GM21390 (cell line): Measurements from ENCODE around the gene SEMA6A.
"Not testable (repeated sequence)": the region's sequence is repeated elsewhere in the genome, so short reads cannot be mapped to it uniquely, and the experiment has no call there.

Experiments used
- ATAC-seq: cut with Tn5 transposase; IDR thresholded peaks from one replicate; pipeline ENCODE4 v1.9.1; 2021; ENCODE audit not compliant: unreplicated experiment

Gene SEMA6A

DNA sequence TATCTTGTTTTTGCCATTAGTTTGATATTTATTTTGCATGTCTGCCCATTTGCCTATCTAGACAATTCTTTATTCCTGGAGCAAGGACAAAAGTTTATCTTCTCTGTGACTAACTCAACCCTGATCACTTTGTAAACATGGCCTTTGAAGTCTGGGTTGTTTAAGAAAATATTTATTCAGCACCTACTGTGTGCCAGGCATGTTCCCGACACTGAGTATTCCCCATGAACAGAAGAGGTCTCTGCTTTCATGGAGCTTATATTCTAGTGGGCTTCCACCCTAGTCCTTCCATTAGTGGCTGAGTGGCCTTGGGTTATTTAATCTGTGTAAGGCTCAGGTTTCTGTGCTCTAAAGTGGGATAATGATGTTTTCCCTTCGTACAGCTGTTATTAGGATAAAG is 49.7 kb downstream of the SEMA6A start:
- ATAC-seq: no peak

DNA sequence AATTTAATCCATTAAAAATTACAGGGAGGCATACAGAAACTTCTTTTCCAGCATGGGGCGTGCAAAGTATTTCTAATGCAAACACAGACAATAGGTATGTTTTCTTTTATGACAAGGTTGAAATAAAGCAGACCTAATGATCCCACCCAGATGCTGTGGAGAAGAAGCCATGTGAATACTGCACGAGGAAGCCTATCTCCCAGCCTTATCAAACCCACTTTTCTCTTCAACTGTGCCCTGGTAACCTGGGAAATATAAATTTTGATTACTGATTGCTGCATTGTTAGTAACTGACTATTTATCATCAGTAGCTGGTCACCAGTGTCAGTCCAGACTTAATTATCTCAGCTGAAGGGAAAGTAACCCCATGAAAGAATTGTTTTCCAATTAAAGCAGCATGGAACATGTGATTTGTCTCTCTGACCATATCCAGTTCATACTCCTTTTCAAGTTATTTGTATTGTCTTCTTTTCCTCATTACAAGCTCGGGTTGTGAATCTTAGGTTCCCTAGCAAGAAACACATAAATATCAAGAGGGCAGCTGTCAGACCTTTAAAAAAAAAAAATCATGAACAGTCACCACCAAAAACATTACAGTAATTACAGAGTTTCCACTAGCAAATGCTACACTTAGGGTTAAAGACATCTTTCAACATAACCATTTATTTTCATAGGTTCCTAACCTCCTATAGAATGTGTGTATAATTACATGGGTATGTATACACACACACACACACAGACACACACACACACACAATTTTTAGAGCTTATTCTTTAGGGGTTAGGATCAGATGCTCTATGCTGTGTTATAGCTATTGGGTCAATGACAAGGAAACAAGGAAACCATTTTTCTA is 50.3 kb downstream of the SEMA6A start:
- no peak for ATAC-seq

DNA sequence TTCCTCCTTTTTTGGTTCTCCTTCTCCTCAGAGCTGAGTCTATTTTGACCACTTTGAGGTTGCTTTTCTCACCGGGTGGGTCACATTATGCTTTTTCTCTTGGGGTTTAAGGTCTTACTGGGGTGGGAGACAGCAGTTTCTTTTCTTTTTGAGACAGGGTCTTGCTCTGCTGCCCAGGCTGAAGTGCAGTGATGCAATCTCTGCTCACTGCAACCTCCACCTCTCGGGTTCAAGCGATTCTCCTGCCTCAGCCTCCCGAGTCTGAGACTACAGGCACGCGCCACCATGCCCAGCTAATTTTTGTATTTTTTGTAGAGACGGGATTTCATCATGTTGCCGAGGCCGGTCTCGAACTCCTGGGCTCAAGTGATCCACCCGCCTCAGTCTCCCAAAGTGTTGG is 51.4 kb downstream of the SEMA6A start:
- not testable (repeated sequence) for ATAC-seq

DNA sequence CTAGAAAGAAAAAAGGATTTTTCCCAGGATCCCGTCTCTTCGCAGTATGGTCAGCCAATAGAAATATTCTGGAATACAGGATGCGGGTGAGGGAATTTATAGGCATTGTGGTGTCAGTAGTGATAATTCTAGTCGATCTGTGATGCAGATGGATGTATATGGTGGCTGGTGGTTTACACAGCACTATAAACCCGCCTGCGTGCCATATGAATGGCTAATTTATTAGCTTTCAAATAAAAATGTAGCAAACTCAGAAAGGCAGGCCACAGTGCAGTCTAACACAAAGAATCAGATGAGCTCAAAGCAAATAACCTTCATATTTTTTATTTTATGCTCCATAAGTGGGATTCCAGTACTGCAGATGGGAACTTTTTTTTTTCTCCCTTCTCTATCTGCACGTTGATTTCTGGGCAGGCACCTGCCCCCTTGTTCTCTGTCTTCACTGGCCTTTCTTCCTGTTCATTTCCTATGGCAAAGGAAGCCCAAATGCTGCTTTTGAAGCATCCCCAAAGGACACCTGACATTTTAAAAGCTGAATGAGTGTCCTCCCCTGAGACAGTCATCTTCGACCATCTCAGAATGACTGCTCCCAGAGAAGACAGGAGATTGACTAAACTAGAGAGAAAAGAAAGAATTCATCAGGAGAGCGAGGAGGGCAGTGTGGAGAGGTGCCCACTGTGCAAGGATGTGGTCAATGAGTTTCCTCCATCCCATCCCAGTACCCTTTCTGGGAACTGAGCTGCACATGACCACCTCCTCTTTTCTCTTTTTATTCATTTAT is 52.1 kb downstream of the SEMA6A start:
- ATAC-seq: no peak

DNA sequence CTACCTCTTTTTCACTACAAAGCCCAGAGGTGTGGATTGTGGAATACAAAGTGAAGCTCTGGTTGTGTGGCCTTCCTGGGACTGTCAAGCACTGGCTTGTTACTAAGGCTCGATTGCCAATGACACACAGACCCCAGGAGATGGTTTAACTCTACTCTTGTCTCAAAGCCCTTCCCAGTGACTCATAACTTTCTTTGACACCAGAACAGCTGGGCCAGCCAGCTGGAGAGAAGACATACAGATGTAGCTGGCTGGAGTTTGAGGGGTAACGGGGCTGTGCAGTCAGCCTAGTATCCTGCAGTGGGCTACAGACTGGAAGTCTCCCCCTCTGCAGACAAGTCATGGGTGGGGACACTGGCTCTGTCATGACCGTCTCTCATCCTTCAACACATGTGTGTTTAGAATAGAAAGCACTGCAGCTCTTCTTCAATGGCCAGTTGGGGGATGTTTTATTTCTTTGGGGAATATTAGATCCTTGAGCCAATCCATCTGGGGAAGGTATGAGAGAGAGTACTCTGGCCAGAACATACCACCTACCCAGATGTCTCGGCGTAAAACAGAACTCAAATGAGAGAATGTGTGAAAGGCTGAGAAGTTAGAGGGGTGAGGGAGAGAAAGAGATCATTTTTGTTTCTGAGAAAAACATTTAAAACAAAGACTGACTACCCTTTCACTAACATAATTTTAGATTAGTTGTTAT is 53.3 kb downstream of the SEMA6A start:
- ATAC-seq: no peak

DNA sequence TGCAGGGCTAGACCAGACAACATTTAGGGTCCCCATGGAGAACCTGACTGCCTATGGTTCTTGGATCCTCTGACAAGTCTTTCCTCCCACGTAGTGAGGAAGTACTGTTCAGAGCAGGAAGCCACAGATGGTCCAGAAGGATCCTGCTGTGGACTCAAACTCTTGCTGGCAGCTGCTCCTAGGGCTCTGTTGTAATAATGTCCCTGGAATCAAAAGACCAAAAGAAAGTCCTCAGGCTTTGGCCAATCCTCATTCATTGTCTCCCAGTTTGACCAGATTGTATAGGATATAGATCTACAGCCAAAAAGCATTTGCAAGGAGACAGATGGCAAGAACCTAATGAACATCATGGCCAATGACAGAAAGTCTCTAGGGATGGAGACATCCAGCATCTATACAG is 53.9 kb downstream of the SEMA6A start:
- no peak for ATAC-seq

DNA sequence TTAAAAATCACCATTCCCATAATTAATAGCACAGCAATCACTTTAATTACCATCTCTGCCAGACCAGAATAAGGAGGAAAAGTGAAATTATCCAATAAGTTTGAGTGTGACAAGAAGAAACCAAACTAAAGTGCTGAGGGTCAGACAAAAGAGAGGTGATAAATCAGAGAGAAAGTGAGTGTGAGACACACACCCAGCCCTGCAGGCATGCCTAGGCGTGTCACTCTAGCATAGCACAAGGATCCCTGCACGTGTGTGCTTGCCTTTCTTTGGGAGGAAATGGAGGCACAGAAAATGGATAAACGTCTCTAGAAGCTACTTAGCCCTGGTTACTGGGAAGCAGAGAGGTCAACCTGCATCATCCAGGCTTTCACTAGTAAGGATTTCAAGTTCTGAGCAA is 56.2 kb downstream of the SEMA6A start:
- no peak for ATAC-seq

DNA sequence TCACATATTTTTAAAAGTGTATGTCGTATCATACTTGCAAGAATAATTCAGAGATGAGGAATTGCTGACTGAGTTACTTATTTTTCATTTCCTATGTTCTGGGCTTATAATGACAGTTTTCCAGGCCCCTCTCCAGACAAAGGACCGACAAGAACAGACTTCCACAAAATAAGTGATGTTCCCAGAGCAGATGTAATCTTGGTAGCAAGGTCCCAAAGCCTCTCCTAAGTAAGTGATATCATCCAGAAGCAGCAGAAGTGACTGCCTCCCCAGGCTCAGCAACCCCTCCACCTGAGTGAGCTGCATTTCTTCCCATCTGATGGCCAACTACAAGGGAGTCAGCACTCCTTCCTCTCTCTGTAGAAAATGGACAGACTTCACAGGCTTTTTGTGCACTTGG is 57.1 kb downstream of the SEMA6A start:
- no peak for ATAC-seq

DNA sequence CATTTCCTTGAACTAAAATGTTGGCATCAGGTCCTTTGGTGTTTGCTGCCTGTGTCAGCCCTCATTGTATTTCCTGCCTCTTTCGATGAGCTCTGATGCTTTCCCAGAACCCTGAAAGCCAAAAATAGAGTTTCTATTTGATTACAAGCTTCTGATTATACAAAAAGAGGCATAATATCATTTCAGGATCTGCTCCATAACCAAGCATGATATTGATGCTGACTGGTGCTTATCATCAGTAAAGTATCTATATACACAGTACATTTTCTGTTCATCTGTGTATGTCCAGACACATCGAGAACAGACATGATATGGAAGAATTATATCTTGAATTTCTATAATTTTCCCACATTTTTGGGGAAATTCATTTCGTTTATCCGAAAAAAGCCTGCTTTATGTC is 58.6 kb downstream of the SEMA6A start:
- no peak for ATAC-seq

DNA sequence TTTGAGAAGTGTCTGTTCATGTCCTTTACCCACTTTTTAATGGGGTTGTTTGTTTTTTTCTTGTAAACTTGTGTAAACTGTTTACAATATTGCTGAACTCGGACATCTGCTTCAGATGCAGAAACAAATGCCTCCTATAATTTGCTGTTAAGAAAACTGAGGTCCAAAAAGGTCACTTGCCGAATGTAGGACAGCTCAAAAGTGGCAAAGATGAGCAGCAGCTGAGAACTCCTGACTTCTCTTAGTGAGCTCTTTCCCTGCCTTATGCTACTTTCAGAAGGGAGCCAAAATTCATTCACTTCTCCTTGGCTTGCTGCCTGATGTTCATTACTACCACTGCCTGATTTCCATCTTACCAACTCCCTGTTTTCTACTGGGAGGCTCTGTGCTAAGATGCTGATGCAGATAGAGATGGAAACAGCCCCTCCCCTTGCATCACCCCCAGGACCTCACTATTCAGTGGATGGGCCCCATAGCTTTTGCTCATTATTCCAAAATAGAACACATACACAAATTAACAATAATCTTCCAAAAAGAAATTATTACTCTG is 60.1 kb downstream of the SEMA6A start:
- no peak for ATAC-seq

DNA sequence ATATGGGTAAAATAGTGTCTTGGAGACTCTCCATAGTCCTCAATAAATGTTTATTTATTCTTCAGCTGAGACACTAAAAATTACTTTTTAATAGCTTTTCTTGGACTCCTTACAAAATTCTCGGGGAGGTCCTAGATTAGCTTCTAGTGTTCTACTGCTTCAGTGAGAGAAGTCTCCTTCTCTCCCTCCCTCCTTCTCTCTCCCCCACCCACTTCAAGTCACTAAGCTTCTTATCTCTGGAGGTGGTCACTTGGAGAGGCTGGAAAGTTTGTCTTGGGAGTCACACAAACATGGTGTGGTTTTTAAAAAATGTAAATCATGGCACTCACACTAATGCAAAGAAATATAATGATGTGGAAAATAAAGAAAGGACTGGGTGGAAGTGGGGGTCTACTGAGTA is 64.1 kb downstream of the SEMA6A start:
- no peak for ATAC-seq

DNA sequence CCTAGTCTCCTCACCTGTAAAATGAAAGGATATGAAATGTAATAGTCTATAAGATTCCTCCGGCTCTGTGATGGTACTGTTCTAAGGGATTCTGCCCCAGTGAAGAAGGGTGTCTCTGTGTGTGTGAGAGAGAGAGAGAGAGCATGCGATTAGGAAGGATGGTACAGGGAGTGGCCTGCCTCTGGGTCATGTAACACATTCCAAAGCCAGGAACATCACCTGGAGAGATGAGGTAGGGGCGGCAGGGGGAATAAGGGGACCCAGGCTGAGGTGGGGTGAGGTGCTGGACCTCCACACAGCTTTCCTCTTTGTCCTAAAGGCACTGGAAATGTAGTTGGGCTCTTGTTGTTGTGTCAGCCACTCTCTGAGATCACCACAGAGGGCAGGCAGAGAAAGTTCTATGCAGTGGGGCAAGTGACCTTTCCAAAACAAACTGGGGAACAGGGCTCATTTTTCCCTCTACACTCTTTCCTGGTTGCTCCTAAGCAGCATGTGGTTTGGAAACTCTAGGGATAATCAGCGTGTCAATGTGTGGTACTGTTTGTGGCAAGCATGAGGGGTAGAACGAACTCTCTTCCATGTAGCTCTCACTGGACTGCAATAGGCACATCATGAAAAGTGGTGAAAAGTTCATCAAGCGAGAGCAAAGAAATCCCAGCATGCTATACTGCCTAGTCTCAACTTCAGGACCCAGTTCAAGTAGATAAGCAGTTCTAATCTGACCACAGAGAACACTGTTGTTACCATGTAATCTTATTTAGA is 65.0 kb downstream of the SEMA6A start:
- ATAC-seq: no peak

DNA sequence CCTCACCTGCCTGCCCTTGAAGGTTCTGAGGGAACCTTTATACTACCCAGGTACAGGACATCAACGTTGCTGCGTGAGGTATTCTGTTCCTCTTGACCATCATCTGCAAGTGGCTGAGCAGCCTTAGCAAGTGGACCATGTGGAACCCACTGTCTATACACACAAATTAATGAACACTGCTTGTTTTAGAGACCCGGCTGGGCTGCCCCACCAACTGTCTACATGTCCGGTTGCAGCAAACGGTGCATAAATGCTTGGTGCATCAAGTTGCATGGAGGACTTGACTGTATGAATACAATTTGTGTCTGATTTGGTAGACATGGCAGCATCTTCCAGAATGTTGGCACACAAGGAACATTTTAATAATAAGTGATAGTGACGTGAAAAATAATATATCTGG is 65.8 kb downstream of the SEMA6A start:
- no peak for ATAC-seq

DNA sequence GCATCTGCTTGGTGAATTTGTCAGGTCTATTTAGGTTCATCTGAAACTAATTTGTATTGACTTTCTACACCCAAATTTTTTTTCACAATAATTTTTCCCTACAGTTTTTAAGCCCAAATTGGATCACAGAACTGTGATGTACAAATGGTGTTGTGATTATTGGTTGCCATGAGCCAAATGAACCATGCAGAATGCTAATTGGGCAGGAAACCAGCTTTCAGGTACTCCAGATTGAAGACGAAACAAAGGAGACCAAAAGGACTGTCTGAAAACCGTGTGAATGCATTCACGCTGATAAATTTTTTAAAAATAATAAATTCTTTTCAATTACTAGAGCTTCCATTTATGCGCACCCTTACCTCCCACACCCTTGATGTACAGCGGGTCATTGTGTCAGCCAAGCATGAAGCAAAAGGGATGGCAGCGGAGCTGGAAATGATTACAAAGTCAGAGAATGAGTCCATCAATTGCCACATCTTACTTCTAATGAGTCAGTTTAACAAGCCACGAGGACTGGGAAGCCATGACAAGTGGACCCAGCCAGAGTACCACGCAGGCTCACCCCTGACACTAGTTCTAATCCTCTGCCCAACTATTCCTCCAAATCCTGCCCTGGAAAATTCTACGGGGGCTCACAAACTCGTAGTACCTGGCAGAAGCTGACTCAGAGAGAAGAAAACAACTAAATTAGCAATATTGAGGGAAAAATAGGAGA is 66.5 kb downstream of the SEMA6A start:
- no peak for ATAC-seq

DNA sequence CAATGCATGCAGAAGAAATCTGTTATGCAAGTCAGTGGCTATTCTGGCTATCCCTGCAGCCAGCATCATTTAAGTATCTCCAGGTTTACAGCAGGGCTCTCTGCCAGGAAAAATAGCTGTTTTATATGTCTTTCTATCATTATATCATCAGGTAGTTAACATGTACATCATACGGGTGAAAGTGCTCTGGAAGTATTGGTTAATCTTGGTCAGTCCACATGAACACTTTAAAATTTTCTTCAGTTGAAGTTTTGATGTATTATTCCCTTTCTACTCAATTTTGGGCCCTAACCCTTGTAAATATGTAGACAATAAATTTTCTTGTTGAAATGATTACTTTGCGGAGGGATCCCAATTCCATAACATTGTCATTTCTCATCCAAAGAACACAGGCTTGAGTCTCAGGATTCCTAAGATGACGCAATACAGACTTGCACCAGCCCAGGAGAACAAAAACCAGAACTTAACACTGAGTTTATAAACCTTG is 67.5 kb downstream of the SEMA6A start:
- ATAC-seq: no peak

DNA sequence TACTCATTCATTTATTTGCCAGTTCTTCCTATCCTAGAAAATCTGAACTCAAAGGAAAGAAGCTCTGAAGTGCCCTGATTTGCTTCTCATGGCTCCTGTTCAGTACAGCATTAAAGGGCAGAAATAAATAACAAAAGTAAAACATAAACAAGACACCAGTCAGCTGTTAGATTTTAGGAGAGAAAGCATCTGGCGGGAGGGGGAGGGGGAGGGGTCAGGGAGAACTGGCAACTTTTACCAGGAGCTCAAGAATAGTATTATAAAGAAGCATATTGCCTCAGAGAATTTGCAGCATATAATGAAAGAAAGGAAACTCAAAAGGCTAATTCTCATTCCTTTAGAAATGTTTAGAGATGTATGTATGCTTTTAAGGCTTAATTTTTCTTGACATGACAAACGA is 68.1 kb downstream of the SEMA6A start:
- no peak for ATAC-seq

DNA sequence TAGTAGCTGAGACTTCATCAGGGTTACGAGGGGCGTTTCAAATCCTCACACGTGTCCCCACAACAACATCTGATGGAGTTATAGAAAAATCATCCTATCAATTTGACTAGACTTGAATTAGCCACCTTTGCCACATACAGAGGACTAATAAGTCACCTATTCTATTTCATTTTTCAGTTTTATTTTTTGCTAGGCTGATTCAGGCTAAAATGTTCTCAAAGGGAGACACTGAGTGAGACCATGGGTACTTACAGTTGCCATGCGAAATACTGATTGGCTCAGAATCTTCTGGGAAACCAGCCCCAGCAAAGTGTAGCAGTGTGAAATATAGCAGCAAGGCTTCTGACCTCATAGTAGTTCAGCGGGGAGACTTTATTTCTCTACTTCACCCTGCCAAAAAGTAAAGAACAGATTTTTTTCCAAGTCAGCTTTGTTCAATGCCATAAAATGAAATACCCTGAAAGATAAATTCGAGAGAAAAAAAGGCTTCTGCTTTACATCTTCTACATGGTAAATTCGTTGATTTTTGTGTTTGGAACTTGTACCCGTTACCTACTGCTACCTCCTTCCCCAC is 69.9 kb downstream of the SEMA6A start:
- ATAC-seq: no peak

DNA sequence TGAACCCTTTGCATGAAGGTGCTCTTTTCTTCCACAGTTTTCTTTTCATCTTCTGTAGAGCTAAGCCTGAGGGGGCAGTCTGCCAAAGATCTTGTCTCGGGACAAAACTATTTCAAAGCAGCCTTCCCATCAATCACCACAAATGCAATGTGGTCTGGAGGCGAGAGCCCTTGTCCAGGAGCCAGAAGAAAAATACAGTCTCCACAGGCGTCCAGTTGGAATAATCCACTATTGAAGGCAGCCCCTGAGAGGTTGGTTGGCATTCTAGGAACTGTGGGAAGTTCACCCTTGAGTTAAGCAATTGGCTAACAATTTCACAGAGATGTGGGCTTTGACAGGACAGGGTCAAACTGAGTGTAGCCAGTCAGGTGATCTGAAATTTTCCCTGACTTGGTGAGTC is 72.0 kb downstream of the SEMA6A start:
- ATAC-seq: no peak

DNA sequence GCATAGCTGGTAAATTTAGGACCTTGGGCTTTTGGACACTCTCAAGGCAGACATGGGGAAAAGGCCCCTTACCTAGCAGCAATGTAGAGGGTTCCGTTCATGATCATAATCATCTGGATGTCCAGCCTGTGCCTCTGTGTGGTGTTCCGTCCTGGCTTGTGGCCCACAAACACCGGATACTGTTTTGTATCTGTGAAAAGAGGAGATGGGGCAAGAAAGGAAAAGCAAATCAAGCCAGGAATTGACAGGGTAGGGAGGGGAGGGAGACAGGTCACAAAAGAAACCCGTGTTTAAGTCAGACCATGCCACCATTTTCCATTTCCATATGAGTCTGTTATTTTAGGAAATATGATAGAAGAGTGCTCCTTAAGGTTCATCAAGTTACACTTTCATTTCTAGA is 72.5 kb downstream of the SEMA6A start:
- no peak for ATAC-seq
